GM12878 (cell line): ENCODE measurements around the gene SLC1A7.

Experiments used
- CBX3 ChIP-seq: fragments of 200-600 bp; sonication (generic); IDR thresholded peaks from 2 replicates; pipeline ENCODE4 v1.6.1; 2016; ENCODE audit warnings: low read depth, borderline replicate concordance
- CHD4 ChIP-seq: fragments of 200-600 bp; sonication (generic); IDR thresholded peaks from 2 replicates; pipeline ENCODE4 v1.6.1; 2016; ENCODE audit warnings: mild to moderate bottlenecking
- CTCF ChIP-seq, 3 experiments: IDR thresholded peaks in 2 of 3; conservative IDR thresholded peaks in 1 of 3; 2 replicates each; pipeline ENCODE4 v1.5.1; 2011; ENCODE audit warnings: low read depth in 3 of 3, low read length in 3 of 3, mild to moderate bottlenecking in 3 of 3, control low read depth in 2 of 3, moderate library complexity in 2 of 3, inconsistent platforms in 1 of 3, mixed read lengths in 1 of 3; ENCODE audit not compliant: control insufficient read depth in 2 of 3, insufficient read depth in 1 of 3; ENCODE audit errors: extremely low read depth in 1 of 3
- EZH2 ChIP-seq: IDR thresholded peaks from 2 replicates; pipeline ENCODE4 v1.6.1; 2012; ENCODE audit warnings: low read depth, mild to moderate bottlenecking, control low read depth, inconsistent platforms, low read length, borderline replicate concordance; ENCODE audit not compliant: control insufficient read depth
- GABPA ChIP-seq: IDR thresholded peaks from 2 replicates; pipeline ENCODE4 v1.6.1; 2014; ENCODE audit warnings: antibody characterized with exemption, low read depth, mild to moderate bottlenecking, inconsistent platforms
- HDAC6 ChIP-seq: fragments of 200-600 bp; sonication (generic); IDR thresholded peaks from one replicate; pipeline ENCODE4 v1.8.0; 2017; ENCODE audit warnings: antibody characterized with exemption; ENCODE audit not compliant: unreplicated experiment
- MAX ChIP-seq: IDR thresholded peaks from 2 replicates; pipeline ENCODE4 v1.6.1; 2012; ENCODE audit warnings: low read depth, low read length, improper control_type of control experiment
- NFXL1 ChIP-seq: fragments of 450-650 bp; IDR thresholded peaks from 2 replicates; pipeline ENCODE4 v1.6.1; 2017; ENCODE audit warnings: antibody characterized with exemption, mild to moderate bottlenecking, borderline replicate concordance
- POLR2A ChIP-seq: IDR thresholded peaks from 2 replicates; pipeline ENCODE4 v1.6.1; 2011; ENCODE audit warnings: low read depth, mild to moderate bottlenecking, low read length
- POLR2AphosphoS5 ChIP-seq: IDR thresholded peaks from 2 replicates; pipeline ENCODE4 v1.6.1; 2011; ENCODE audit warnings: mild to moderate bottlenecking, low read length, inconsistent platforms
- TCF12 ChIP-seq: IDR thresholded peaks from 2 replicates; pipeline ENCODE4 v1.6.1; 2011; ENCODE audit warnings: low read depth, mild to moderate bottlenecking, low read length
- ZNF24 ChIP-seq: fragments of 450-650 bp; IDR thresholded peaks from 2 replicates; pipeline ENCODE4 v1.6.1; 2017; ENCODE audit warnings: antibody characterized with exemption, mild to moderate bottlenecking
- ZNF622 ChIP-seq: fragments of 450-650 bp; IDR thresholded peaks from 2 replicates; pipeline ENCODE4 v1.6.1; 2017; ENCODE audit warnings: mild to moderate bottlenecking, inconsistent platforms
- ZSCAN29 ChIP-seq: fragments of 450-650 bp; IDR thresholded peaks from 2 replicates; pipeline ENCODE4 v1.6.1; 2017; ENCODE audit warnings: mild to moderate bottlenecking, moderate library complexity

- no peak for TF ChIP-seq HDAC6
- no peak for TF ChIP-seq ZNF24
- TF ChIP-seq ZSCAN29: no peak
- TF ChIP-seq ZNF622: no peak
- TF ChIP-seq CTCF (IDR thresholded peaks at IDR 0.05 in 2 of 3, conservative IDR thresholded peaks at IDR 0.05 in 1 of 3; ENCODE audit: control insufficient read depth in 2 of 3, extremely low read depth in 1 of 3, insufficient read depth in 1 of 3, low read depth in 3 of 3, low read length in 3 of 3): no peak
- no peak for TF ChIP-seq POLR2AphosphoS5
- TF ChIP-seq CHD4: no peak
- TF ChIP-seq POLR2A: no peak
- TF ChIP-seq GABPA: no peak
- no peak for TF ChIP-seq TCF12
- TF ChIP-seq MAX: no peak
- no peak for TF ChIP-seq EZH2
- no peak for TF ChIP-seq NFXL1
- no peak for TF ChIP-seq CBX3
These were observed 5.7 kb upstream of the SLC1A7 start for GRCh38 chr1:53148123-53148522.
